Mesothelial cell of epicardium (in vitro differentiated cells): Measurements from ENCODE around the gene OR1F1. TPM values are rescaled to one million over a fixed set of nuclear protein-coding genes. Genes with fewer than 3 reads are reported as not detected.

Experiments used
- DNase-seq, 2 experiments: peaks; one replicate each; pipeline ENCODE4 v3.0.0; 2021; ENCODE audit warnings: low spot score in 2 of 2; ENCODE audit not compliant: unreplicated experiment in 2 of 2
- H3K27ac Mint-ChIP-seq: 2 replicates; pipeline ENCODE4 v1.8.0; 2021; ENCODE audit warnings: mixed read lengths
- H3K27me3 Mint-ChIP-seq: 2 replicates; pipeline ENCODE4 v1.8.0; 2021; ENCODE audit warnings: low read depth, mixed read lengths
- H3K36me3 Mint-ChIP-seq: 2 replicates; pipeline ENCODE4 v1.8.0; 2021; ENCODE audit warnings: mixed read lengths
- H3K4me1 Mint-ChIP-seq: 2 replicates; pipeline ENCODE4 v1.8.0; 2021; ENCODE audit warnings: mixed read lengths
- H3K4me3 Mint-ChIP-seq: 2 replicates; pipeline ENCODE4 v1.8.0; 2021; ENCODE audit warnings: mild to moderate bottlenecking, moderate library complexity, mixed read lengths
- H3K9me3 Mint-ChIP-seq: 2 replicates; pipeline ENCODE4 v1.8.0; 2021; ENCODE audit warnings: mixed read lengths
- total RNA-seq: library from RNA; stranded (reverse); gene quantifications from 3 replicates; pipeline ENCODE4 v1.2.1, GENCODE V29; 2021
- TF ChIP-seq, protein P1 (sequence below): fragments of 200-600 bp; sonication (generic); IDR thresholded peaks from one replicate; pipeline ENCODE4 v1.5.0; 2021; ENCODE audit warnings: antibody characterized with exemption; ENCODE audit not compliant: unreplicated experiment

The OR1F1 gene
- total RNA-seq, 1 donor from 2014 or later, result not detected

DNA sequence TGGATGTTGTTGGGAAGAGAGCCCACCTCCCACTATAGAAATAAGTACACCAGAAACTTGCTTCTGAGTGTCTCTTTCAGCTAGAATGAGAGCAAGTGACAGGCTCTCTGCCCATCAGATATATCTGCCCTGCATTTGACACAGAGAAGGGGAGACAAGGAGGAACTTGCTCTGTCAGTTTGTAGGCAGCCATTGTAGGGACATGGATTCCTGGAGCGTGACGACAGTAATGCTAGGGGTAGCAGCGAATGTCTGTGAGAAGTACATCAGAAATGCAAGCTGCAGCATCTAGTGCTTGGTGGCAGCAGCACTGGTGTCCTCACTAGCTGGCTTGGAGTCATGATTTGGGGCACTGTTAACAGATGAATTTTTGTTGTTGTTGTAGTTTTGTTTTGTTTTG lies 24.0 kb downstream of the OR1F1 start:
- no peak for DNase-seq
- Mint-ChIP-seq H3K27me3 (peaks cover 1% of the 10 kb centered on the region), H3K4me3 (no peak overlapping the region), H3K4me1 (no peaks in the 10 kb centered on the region), H3K27ac (no peak overlapping the region), H3K9me3 (peaks cover 41% of the 10 kb centered on the region), H3K36me3 (no peaks in the 10 kb centered on the region)
- TF ChIP-seq, protein P1, sequence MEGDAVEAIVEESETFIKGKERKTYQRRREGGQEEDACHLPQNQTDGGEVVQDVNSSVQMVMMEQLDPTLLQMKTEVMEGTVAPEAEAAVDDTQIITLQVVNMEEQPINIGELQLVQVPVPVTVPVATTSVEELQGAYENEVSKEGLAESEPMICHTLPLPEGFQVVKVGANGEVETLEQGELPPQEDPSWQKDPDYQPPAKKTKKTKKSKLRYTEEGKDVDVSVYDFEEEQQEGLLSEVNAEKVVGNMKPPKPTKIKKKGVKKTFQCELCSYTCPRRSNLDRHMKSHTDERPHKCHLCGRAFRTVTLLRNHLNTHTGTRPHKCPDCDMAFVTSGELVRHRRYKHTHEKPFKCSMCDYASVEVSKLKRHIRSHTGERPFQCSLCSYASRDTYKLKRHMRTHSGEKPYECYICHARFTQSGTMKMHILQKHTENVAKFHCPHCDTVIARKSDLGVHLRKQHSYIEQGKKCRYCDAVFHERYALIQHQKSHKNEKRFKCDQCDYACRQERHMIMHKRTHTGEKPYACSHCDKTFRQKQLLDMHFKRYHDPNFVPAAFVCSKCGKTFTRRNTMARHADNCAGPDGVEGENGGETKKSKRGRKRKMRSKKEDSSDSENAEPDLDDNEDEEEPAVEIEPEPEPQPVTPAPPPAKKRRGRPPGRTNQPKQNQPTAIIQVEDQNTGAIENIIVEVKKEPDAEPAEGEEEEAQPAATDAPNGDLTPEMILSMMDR, result no peak

DNA sequence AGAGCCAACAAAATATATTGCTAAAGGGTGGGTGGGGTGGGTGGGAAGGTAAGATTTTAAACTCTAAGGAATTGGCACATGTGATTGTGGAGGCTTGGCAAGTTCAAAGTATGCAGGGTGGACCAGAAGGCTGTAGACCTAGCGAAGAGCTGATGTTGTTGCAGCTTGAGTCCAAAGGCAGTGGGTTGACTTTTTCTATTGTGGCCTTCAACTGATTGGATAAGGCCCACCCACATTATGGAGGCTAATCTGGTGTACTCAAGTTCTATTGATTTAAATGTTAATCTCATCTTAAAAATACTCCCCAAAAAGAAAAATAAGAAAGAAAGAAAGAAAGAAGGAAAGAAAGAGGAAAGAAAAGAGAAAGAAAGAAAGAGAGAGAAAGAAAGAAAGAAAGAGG lies 24.6 kb downstream of the OR1F1 start:
- Mint-ChIP-seq H3K9me3 (peaks cover 38% of the 10 kb centered on the region), H3K4me3 (no peak overlapping the region), H3K27ac (no peak overlapping the region), H3K27me3 (peaks cover 1% of the 10 kb centered on the region), H3K36me3 (no peaks in the 10 kb centered on the region), H3K4me1 (no peaks in the 10 kb centered on the region)
- DNase-seq, result no peak
- TF ChIP-seq, protein P1, result no peak

DNA sequence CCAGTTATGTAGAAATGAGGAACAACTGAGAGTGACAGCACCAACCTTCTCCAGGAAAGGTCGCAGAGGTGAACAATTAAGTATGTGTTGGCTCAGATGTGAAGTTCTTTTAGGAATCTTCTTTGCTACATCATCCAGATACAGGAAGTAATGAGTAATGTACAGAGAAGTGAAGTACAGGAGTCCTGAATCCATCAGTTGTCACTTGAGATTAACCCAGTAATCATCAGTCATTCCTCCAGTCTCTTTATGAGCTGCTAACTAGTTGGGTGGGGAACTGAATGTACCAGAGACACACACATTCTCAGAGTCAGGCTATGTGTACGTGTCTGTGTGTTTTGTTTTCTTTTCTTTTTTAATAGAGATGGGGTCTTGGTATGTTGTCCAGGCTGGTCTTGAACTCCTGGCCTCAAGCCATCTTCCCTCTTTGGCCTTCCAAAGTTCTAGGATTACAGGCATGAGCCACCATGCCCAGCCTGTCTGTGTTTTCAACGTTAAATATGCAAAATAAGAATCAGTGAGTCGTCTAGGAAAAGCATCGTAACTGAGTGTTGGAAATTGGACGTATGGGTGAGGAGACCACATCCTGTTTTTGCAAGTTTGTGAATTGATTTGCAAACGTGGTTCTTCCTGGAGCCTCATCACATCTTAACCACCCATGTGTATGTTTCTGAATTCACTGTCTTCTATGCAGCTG lies 27.0 kb downstream of the OR1F1 start:
- DNase-seq, result no peak
- H3K4me1 Mint-ChIP-seq, result no peaks in the 10 kb centered on the region
- H3K9me3 Mint-ChIP-seq, result peaks cover 38% of the 10 kb centered on the region
- no peak overlapping the region for H3K4me3 Mint-ChIP-seq
- TF ChIP-seq, protein P1, result no peak
- H3K27ac Mint-ChIP-seq, result no peak overlapping the region
- peaks cover 1% of the 10 kb centered on the region for H3K27me3 Mint-ChIP-seq
- no peaks in the 10 kb centered on the region for H3K36me3 Mint-ChIP-seq

DNA sequence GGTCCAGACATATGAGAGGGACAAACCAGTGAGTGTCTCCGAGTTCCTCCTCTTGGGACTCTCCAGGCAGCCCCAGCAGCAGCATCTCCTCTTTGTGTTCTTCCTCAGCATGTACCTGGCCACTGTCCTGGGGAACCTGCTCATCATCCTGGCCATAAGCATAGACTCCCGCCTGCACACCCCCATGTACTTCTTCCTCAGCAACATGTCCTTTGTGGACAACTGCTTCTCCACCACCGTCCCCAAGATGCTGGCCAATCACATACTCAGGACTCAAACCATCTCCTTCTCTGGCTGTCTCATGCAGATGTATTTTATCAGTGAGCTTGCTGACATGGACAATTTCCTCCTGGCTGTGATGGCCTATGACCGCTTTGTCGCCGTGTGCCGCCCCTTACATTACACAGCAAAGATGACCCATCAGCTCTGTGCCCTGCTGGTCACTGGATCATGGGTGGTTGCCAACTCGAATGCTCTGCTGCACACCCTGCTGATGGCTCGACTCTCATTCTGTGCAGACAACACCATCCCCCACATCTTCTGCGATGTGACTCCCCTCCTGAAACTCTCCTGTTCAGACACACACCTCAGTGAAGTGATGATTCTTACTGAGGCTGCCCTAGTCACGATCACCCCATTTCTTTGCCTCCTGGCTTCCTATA lies 27.7 kb downstream of the OR1F1 start:
- Mint-ChIP-seq H3K9me3 (peaks cover 33% of the 10 kb centered on the region), H3K4me1 (no peaks in the 10 kb centered on the region), H3K27ac (no peak overlapping the region), H3K36me3 (no peaks in the 10 kb centered on the region), H3K27me3 (peaks cover 1% of the 10 kb centered on the region), H3K4me3 (no peak overlapping the region)
- TF ChIP-seq, protein P1, result no peak
- DNase-seq, result no peak

DNA sequence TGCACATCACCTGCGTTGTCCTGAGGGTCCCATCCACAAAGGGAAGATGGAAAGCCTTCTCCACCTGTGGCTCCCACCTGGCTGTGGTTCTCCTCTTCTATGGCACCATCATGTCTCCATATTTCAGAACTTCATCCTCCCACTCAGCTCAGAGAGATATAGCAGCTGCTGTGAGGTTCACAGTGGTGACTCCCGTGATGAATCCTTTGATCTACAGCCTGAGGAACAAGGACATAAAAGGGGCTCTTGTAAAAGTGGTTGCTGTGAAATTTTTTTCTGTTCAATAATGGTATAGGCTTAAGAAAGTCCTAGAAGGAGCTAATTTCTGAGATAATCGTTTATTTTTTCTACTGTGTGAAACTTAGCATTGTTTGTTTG lies 28.2 kb downstream of the OR1F1 start:
- DNase-seq, result no peak
- H3K27me3 Mint-ChIP-seq, result peaks cover 1% of the 10 kb centered on the region
- no peak overlapping the region for H3K4me3 Mint-ChIP-seq
- H3K27ac Mint-ChIP-seq, result no peak overlapping the region
- TF ChIP-seq, protein P1, result no peak
- peaks cover 34% of the 10 kb centered on the region for H3K9me3 Mint-ChIP-seq
- no peaks in the 10 kb centered on the region for H3K4me1 Mint-ChIP-seq
- peaks cover 2% of the 10 kb centered on the region for H3K36me3 Mint-ChIP-seq
